Measurements from ENCODE around the gene DDX10.
"Not testable (repeated sequence)": the region's sequence is repeated elsewhere in the genome, so short reads cannot be mapped to it uniquely, and the experiment has no call there.

The DDX10 gene

DNA sequence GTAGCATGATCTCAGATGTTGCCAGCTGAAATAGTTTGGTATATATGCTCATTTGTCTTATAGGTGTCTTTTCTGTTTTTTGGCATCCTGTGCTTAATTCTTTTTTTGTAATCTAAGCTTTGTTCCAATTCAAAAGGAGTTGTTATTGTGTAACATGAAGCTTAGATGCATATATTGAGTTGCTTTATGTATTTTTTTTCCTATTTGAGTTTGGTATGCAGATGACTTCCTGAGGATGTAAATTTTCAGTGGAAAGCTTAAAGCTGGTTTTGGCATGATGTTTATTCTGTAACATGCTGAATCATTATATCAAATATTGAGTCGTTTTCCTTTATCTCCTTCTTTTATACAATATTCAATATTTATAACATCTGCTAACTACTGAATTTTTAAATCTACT is 69.4 kb downstream of the DDX10 start:
- H3K4me2 ChIP-seq, result no peak overlapping the region
- no peak overlapping the region for H3K9ac ChIP-seq
- no peak overlapping the region for H3K27ac ChIP-seq

DNA sequence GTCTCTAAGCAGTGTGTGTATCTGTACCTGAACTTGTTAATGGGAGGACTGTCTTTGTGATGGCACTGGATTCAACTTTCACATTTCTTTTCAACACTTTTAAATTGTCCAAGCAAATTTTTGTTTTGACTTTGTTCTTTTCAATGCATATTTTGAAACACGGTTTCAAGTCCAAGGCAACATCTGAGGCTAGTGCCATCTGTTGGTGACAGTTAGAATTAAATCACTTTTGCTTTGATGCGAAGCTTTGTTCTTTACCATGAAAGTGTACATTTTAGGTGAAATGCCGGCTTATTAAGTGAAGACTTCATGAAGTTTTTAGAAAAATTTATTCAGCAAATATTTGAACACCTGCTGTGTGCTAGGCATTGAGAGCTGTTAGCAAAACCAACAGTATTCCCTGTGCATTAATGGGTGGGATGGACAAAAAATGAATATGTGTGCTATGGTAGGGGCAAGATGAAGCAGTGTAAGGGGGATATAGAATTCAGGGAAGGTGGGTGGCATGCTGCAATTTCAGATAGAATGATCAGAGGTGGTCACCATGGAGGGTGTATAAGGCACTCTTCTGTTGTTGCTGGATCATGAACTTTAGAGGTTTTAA is 70.2 kb downstream of the DDX10 start:
- no peaks in the 10 kb centered on the region for H3K36me3 ChIP-seq (ENCODE audit: insufficient read depth)
- no peak overlapping the region for H3K4me3 ChIP-seq (IDR thresholded peaks at IDR 0.05; ENCODE audit: insufficient read depth, low read depth, low read length)
- no peaks in the 10 kb centered on the region for H3K4me1 ChIP-seq (ENCODE audit: low read depth, poor library complexity, severe bottlenecking)
- no peak overlapping the region for H3K9ac ChIP-seq
- H3K27me3 ChIP-seq (ENCODE audit: insufficient read depth, low read depth), result no peaks in the 10 kb centered on the region
- H3K4me2 ChIP-seq, result no peak overlapping the region
- no peak overlapping the region for H2AFZ ChIP-seq (ENCODE audit: low read depth)
- H4K20me1 ChIP-seq (ENCODE audit: insufficient read depth), result no peaks in the 10 kb centered on the region
- H3K79me2 ChIP-seq (ENCODE audit: insufficient read depth, low read depth), result peaks cover 4% of the 10 kb centered on the region; the same call in 1 of the 2 replicates
- no peak overlapping the region for H3K27ac ChIP-seq
- TF ChIP-seq, protein P1, sequence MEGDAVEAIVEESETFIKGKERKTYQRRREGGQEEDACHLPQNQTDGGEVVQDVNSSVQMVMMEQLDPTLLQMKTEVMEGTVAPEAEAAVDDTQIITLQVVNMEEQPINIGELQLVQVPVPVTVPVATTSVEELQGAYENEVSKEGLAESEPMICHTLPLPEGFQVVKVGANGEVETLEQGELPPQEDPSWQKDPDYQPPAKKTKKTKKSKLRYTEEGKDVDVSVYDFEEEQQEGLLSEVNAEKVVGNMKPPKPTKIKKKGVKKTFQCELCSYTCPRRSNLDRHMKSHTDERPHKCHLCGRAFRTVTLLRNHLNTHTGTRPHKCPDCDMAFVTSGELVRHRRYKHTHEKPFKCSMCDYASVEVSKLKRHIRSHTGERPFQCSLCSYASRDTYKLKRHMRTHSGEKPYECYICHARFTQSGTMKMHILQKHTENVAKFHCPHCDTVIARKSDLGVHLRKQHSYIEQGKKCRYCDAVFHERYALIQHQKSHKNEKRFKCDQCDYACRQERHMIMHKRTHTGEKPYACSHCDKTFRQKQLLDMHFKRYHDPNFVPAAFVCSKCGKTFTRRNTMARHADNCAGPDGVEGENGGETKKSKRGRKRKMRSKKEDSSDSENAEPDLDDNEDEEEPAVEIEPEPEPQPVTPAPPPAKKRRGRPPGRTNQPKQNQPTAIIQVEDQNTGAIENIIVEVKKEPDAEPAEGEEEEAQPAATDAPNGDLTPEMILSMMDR (conservative IDR thresholded peaks at IDR 0.05; ENCODE audit: low read depth, low read length), result peak; percentile 75

More for the DNA sequence above, 69.4 kb downstream of the DDX10 start:
- no peaks in the 10 kb centered on the region for H3K4me1 ChIP-seq (ENCODE audit: low read depth, poor library complexity, severe bottlenecking)
- TF ChIP-seq, protein P1 (conservative IDR thresholded peaks at IDR 0.05; ENCODE audit: low read depth, low read length), result no peak
- no peaks in the 10 kb centered on the region for H3K36me3 ChIP-seq (ENCODE audit: insufficient read depth)
- no peak overlapping the region for H3K4me3 ChIP-seq (IDR thresholded peaks at IDR 0.05; ENCODE audit: insufficient read depth, low read depth, low read length)
- H2AFZ ChIP-seq (ENCODE audit: low read depth), result no peak overlapping the region
- H3K27me3 ChIP-seq (ENCODE audit: insufficient read depth, low read depth), result no peaks in the 10 kb centered on the region
- peaks cover 4% of the 10 kb centered on the region; the same call in 1 of the 2 replicates for H3K79me2 ChIP-seq (ENCODE audit: insufficient read depth, low read depth)
- no peaks in the 10 kb centered on the region for H4K20me1 ChIP-seq (ENCODE audit: insufficient read depth)

- not testable (repeated sequence) for H3K36me3 ChIP-seq (ENCODE audit: insufficient read depth)
These were observed 75.3 kb downstream of the DDX10 start for GRCh38 chr11:108740132-108740531.

DNA sequence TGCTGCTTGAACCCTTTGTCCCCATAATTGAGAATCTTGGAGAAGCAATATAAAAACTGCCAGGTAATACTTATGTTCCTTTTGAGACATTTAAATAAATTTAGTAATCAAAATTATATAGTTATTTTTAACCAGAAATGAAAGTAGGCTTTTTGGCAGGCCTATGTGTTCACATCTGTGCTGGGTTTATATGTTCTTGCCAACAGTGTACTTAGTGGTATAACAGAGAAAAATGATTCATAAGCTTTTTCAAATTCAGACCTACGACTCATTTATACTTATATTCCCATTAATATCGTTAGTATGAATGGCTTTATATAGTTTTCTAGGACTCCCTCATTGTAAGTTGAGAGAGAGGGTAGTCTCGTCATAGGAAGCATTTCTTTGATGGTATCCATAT is 79.0 kb downstream of the DDX10 start:
- H2AFZ ChIP-seq (ENCODE audit: low read depth), result no peak overlapping the region
- TF ChIP-seq, protein P1 (conservative IDR thresholded peaks at IDR 0.05; ENCODE audit: low read depth, low read length), result no peak
- H3K79me2 ChIP-seq (ENCODE audit: insufficient read depth, low read depth), result no peaks in the 10 kb centered on the region
- no peaks in the 10 kb centered on the region for H3K4me1 ChIP-seq (ENCODE audit: low read depth, poor library complexity, severe bottlenecking)
- no peak overlapping the region for H3K4me2 ChIP-seq
- no peak overlapping the region for H3K27ac ChIP-seq
- no peaks in the 10 kb centered on the region for H4K20me1 ChIP-seq (ENCODE audit: insufficient read depth)
- H3K36me3 ChIP-seq (ENCODE audit: insufficient read depth), result no peaks in the 10 kb centered on the region
- H3K27me3 ChIP-seq (ENCODE audit: insufficient read depth, low read depth), result no peaks in the 10 kb centered on the region
- H3K4me3 ChIP-seq (IDR thresholded peaks at IDR 0.05; ENCODE audit: insufficient read depth, low read depth, low read length), result no peak overlapping the region
- H3K9ac ChIP-seq, result no peak overlapping the region

More at GRCh38 chr11:108740132-108740531, 75.3 kb downstream of the DDX10 start:
- not testable (repeated sequence) for H3K27me3 ChIP-seq (ENCODE audit: insufficient read depth, low read depth); H3K4me3 ChIP-seq (IDR thresholded peaks at IDR 0.05; ENCODE audit: insufficient read depth, low read depth, low read length); H3K4me1 ChIP-seq (ENCODE audit: low read depth, poor library complexity, severe bottlenecking); H3K79me2 ChIP-seq (ENCODE audit: insufficient read depth, low read depth); H2AFZ ChIP-seq (ENCODE audit: low read depth); H4K20me1 ChIP-seq (ENCODE audit: insufficient read depth); H3K27ac ChIP-seq; H3K4me2 ChIP-seq; H3K9ac ChIP-seq

DNA sequence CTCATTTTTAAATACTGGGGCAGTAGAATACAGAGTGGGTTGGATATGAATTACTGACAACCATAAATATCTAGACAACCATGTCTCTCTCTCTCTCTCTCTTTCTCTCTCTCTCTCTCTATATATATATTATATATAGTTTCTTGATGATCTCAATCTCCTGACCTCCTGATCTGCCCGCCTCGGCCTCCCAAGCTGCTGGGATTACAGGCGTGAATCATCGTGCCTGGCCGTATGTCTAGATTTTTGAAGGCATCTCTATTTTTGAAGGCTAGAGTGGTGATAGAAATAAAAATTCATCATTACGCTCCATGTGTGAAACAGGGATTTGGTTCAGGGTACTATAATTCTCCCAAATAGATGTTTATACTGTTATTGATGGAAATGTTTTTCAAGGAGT is 84.1 kb downstream of the DDX10 start:
- TF ChIP-seq, protein P1 (conservative IDR thresholded peaks at IDR 0.05; ENCODE audit: low read depth, low read length), result no peak
- H4K20me1 ChIP-seq (ENCODE audit: insufficient read depth), result no peaks in the 10 kb centered on the region
- no peak overlapping the region for H2AFZ ChIP-seq (ENCODE audit: low read depth)
- H3K27me3 ChIP-seq (ENCODE audit: insufficient read depth, low read depth), result no peaks in the 10 kb centered on the region
- no peaks in the 10 kb centered on the region for H3K36me3 ChIP-seq (ENCODE audit: insufficient read depth)
- no peaks in the 10 kb centered on the region for H3K79me2 ChIP-seq (ENCODE audit: insufficient read depth, low read depth)
- H3K4me2 ChIP-seq, result no peak overlapping the region
- no peak overlapping the region for H3K4me3 ChIP-seq (IDR thresholded peaks at IDR 0.05; ENCODE audit: insufficient read depth, low read depth, low read length)
- no peaks in the 10 kb centered on the region for H3K4me1 ChIP-seq (ENCODE audit: low read depth, poor library complexity, severe bottlenecking)
- no peak overlapping the region for H3K27ac ChIP-seq
- H3K9ac ChIP-seq, result no peak overlapping the region
